NCI-H345 (cell line): ENCODE results near the gene POU3F1.
A peak's percentile ranks its signal among the peaks of the same experiment; 100 is the strongest.

Experiments
- DNase-seq: peaks from one replicate; lab custom pipeline; 2025; lab: John Stamatoyannopoulos, UW

POU3F1 gene

DNA sequence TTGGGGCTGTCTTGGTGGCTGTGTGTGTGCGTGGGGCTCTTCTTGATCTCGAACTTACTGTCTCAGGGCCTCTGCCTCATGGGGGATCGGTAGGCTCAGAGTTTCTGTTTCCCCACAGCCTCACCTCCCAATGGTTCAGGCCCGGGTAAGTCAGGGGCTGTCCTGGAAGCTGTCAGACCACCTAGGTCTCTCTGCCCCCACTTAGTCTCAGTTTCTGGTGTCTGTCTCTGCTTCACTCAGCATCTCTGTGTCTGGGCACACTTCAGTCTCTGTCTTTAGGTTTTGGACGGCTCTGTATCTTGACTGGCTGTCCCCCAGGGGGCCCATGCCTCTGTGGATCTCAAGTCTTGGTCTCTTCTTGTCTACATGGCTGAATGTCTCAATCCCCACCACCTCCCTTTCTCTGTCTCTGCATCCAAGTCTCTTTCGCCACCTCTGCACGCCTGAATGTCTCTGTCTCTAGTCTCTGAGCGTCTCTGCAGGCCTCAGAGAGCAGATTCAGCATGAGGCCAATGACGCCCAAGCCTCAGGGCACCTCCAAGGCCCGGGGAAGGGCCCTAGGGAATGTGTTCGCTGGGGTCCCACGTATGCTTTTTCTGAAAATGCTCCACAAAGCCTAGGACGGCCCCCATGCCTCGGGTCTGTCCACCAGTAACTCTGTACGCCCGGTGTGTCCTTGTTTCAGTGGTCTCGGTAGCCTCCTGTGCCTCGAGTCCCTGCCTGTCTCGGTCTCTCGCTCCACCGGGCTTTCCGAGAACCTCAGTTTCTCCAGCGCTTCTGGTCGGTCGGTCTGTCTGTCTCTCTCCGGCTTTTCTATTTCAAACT is 42.1 kb downstream of the POU3F1 start:
- no peak for DNase-seq

DNA sequence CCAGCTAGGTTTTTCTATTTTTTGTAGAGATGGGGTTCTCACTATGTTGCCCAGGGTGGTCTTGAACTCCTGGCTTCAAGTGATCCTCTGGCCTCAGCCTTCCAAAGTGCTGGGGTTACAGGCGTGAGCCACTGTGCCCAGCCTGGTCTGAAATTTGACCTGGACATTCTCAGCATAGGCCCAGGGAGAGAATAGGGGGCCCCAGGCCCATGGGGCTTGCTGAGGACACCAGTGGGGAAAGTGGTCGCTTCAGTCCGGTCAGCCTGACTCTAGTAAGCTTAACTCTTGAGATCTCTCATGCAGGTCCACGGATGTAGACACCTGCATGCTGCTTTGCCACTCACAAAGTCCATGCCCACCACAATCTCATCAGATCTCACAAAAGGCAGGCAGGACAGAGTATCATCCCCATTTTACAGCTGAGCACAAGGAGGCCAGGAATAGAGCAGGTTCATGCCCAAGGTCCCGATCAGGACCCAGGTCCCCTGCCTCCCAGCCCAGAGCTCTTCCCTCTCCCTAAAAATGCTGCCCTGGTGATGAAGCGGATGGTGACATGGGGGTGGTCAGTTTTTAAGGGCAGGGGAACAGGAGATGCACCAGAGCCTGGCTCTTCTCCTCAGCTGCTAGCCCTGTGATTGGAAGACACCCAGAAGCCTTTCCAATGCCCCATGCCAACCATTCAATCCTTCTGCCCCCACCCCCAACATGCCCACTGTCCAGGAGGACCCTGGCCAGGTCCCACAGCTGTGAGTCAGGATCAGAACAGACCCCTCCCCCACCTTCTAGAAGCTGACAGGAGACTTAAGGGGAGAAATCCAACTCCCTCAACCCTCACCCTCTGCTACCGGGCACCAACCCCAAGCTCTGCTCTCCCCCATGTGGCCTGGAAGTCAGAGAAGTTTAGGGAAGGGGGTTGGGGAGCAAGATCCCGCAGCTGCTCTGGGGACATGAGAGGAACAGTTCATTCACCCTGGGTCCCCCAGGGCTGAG is 43.0 kb downstream of the POU3F1 start:
- no peak for DNase-seq

DNA sequence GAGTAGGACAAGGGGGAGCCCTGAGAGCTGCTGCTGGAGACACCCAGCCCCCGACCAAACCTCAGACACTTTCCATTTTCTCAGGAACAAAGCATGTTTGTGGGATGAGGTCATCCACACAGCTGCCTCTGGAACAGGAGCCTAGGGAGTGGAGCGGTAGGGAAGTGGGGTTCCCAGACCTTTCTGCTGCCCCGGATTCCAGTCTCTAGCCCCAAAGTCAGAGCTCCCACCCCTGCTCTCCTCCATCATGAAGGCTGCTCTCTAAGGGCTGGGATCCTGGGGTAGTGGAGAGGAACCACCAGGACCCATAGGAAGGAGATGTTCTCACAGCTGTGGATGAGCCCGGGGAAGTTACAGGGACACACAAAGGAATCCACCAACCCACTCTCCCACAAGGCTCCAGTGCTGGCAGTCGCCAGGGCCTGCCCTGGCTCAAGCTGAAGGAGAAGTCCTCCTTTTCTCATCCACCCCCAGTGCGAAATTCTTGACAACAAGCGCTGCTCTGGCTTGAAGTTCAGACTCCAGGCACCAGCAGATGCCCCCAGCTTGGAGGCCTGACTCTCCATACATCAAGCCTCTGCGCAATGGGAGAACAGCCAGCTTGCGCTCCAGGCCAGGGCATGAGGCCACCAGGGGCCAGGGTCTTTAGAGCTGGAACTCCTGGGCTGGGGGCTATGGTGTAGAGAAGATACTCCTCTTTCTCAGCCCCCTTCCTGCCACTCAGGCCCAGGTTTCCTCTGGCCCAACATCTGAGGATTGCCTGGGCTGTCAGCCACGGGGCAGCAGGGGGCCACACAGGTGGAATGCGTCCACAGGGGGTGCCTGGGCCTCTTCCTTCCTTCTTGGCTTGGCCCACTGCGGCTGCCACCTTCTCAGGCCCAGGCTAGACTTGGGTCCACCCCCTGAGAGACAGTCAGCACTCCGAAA is 45.8 kb downstream of the POU3F1 start:
- no peak for DNase-seq

DNA sequence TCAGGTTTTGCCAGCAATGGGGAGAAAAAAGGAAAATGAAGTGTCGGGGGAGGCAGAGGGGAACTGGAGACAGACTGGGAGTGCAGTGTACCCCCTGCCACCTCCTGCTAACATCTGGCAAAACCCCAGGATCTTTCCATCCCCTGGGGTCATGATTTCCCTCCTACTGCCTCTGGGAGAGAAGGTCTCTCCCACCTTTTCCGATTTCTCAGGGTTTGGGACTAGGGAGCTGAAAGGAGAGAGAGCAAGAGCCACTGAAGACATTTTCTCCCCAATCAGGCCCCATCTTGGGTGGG is 46.4 kb downstream of the POU3F1 start:
- no peak for DNase-seq

DNA sequence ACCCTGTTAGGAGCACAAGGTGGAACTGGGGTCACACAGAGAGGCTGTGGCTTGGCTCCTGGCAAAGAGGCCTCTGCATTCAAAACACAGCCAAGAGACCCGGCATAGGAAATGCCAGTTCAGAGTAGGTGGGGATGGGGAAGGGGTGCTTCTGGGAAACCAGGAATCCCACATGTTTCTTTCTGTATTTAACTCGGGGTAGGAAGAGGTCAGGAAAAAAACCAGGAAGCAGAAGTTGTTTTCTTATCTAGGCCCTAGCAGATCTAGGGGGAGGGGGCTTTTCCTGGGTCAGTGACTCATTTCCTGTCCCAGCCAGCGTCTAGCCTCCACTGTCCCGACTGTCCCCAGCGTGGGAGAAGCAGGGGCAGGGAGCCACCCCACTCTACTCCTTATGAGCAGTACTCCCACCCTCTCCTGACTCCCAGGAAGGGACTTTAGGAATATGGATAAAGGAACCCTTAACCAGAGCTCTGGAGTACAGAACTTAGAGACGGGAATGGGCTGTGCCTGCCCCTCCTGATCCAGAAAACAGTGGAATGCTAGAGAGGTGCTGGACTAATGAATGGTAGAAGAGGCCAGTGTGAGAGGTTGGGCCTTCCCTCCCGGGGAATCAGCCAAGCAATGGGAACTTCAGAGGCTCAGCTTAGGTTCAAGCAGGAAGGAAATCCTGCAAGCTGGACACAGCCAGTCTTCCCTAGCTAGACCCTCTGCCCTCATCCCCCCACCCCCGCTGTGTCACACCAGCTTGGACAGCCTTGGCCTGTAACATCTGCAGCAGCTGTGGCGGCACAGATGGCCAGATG is 47.0 kb downstream of the POU3F1 start:
- DNase-seq = no peak

DNA sequence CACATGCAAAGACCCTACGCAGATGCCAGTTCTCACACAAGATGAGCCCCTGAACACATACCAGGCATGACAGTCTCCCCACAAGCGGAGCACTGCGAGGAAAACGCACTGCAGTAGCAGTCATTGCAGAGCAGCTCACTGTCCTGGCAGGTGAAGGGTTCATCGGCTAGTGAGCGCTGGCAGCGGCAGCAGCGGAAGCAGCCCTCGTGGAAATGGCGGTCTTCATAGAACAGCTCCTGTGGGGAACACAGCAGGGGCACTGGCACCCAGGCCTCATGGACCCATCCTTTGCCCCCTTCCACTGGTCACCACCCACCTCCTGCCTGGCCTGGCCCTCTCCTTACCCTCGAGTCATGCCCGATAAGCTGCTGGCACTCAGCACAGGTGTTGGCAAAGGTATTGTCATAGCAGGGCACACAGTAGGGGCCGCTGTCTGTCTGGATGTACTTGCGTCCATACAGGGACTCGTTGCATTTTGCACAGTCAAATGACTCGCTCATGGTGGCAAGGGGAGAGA is 47.6 kb downstream of the POU3F1 start:
- no peak for DNase-seq

DNA sequence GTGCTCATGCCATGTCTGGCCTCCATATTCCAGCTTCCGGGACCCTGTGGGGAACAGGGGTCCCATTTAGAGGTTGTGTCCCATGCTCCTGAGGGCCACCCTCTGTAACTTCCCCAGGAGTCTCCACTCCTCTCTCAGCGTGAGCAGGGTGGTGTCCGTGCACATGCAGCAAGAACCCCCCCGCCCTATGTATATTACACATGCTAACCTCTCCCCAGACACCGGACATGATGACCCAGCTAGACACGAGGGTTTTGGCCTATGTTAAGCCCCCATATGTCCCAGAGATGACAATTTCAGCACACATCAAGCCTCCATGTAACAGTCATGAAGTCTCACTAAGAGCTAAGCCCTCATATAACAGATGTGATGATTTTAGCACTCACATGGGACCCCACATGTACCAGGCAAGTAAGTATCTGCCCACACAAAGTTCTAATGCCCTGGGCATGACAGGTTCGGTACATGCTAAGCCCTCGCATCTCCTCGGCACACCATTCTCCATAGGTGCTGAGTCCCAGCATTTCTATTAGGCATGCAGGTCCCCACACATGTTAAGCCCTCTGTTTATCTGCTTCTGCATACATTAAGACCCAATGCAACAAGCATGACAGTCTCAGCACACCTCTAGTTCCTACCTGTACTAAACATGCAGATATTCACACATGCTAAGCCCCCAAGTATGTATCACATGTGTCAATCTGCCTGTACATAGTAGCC is 48.3 kb downstream of the POU3F1 start:
- no peak for DNase-seq

DNA sequence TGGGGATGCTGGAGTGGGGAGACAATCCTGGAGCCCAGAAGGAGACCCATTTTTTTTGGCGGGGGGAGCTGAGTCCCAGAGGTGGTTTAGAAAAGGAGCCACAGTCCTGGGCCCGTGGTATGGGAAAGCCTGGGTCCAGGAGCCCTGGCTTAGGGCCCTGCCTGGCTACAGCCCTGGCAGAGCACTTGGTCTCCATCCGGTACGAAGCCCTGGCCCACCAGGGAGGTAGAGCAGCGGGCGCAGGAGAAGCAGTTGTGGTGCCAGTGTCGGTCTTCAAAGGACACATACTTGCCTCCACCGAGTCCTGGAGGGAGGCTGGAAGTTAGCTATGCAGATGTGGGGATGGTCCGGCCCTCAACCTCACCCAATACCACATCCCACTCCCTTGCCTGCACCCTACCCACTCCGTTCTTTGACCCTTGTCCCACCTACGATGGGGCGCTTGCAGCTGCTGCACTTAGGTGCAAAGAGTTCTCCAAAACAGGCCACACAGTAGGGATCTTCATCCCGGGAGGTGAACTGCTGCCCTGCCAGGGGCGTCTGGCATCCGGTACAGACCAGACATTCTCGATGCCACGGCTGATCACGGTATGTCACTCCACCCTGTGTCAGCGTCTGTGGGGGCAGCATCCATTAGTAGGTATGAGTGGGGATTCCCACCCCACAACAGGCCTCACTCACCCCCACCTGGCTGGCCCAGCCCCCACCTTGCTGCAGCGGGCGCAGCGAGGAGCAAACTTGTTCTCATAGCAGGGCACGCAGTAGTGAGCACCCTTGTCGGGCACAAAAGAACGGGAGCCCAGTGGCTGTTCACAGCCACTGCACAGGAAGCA is 49.1 kb downstream of the POU3F1 start:
- no peak for DNase-seq

DNA sequence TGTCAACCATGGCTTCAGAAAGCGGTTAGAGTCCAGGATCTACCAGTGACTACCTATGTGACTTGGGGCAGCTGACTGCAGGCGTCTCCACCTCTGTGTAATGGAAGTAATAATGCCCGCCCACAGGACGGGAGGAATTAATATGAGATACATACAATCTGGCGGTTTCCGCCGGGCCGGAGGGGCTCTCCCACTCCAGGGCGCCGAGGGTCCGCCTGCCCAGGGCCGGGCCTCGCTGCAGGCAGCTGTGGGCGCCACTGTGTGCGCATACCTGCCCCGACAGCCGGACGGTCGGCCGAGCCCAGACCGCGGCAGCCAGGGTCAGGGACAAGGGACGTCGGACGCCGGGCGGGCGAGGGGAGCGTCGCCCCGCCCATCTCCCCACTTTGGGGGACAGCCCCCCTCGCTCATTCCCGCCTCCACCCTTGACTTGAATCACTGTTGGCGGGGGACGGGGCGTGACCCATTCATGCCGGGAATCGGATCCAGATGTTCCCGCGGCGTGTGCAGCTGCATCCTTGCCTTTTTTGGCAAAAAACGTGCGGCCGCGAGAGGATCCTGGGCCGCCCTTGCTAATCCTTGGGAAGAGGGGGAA is 50.7 kb downstream of the POU3F1 start:
- DNase-seq = peak; percentile 75

DNA sequence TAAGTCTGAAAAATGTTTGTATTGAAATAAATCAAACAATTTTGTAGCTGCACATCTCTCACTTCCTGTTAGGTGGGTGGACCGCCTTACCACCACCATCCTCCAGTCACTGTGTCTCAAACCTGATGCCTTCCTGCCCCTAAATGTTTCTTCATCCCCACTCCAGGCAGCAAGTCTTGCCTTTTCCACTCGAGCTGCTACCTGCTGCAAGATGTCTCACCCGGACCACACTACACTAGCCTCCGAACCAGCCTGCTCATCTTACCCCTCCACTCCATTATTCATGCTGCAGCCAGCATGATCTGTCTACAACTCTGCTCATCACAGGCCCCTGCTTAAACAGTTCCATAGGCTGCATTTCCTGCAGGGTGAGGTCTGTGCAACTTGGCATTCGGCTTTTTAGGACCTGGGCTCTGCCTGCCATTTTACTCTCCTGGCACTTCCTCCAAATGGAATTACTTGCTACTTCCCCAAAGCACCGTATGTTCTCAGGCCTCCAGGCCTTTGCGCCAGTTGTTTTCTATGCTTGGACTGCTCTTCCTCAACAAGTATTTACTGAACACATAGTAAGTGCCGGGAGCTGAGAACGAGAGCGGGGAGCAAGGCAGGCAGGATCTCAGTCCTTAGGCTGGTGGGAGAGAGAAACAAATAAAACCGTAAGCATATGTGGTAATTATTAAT is 51.6 kb downstream of the POU3F1 start:
- no peak for DNase-seq
